ENCODE measurements around the gene PNMA3. TPM values are rescaled to one million over a fixed set of nuclear protein-coding genes. Genes with fewer than 3 reads are reported as not detected.

Gene PNMA3
- total and polyA plus RNA-seq, 2 donors (not counting 3 experiments of a cell fraction or from before 2014, with no cell fraction given), result not detected

- intact Hi-C loops (cut with micrococcal nuclease), result loop anchor here (10.0 kb wide), 1 partner anchor 404 kb away; no protein-coding TSS in a partner anchor
- ChIA-PET CTCF (interaction anchor here (2.9 kb wide), 1 partner anchor 89 kb away, joined by 14 read pairs; no protein-coding TSS in a partner anchor), POLR2A (no interaction called here)
- Histone ChIP-seq H4K20me1 (replicated peaks; ENCODE audit: control insufficient read depth, extremely low read depth, insufficient read depth, low read length) (no peaks in the 10 kb centered on the region), H3K36me3 (ENCODE audit: control insufficient read depth in 2 of 2, extremely low read depth in 1 of 2, insufficient read depth in 2 of 2, low read length in 2 of 2) (no peaks in the 10 kb centered on the region), H3K9me3 (replicated peaks; ENCODE audit: control insufficient read depth, insufficient read depth, low read length) (no peaks in the 10 kb centered on the region), H3K4me3 (replicated peaks in 1 of 3; ENCODE audit: insufficient read depth in 1 of 3, low read depth in 1 of 3, low read length in 3 of 3) (no peak overlapping the region), H3K79me2 (ENCODE audit: control insufficient read depth, insufficient read depth, low read length) (no peaks in the 10 kb centered on the region), H3K27me3 (ENCODE audit: control insufficient read depth in 2 of 2, insufficient read depth in 2 of 2, low read length in 2 of 2) (no peaks in the 10 kb centered on the region), H3K27ac (ENCODE audit: insufficient read depth, low read depth, low read length) (no peak overlapping the region), H3K9ac (replicated peaks; ENCODE audit: extremely low read depth, insufficient read depth, low read length) (no peak overlapping the region), H3K4me2 (ENCODE audit: insufficient read depth, low read length) (no peak overlapping the region), H3K4me1 (ENCODE audit: control insufficient read depth, extremely low read depth, insufficient read depth, low read length) (no peaks in the 10 kb centered on the region), H2AFZ (ENCODE audit: low read depth, low read length) (no peak overlapping the region), H3K9me1 (replicated peaks; ENCODE audit: control insufficient read depth, extremely low read depth, insufficient read depth, low read length) (no peaks in the 10 kb centered on the region)
- FAIRE-seq (no peak), DNase-seq (ENCODE audit: low read depth, low spot score) (no peak)
- no TSS peak for BruUV-seq (replicated peaks)
- TF ChIP-seq JUN (IDR thresholded peaks at IDR 0.05; ENCODE audit: borderline replicate concordance, insufficient read depth, insufficient read length, low read depth) (no peak), MAX (IDR thresholded peaks at IDR 0.05; ENCODE audit: insufficient read depth, insufficient read length) (no peak), EZH2 (IDR thresholded peaks at IDR 0.05; ENCODE audit: borderline replicate concordance, low read depth, low read length, severe bottlenecking) (no peak), FOS (IDR thresholded peaks at IDR 0.05; ENCODE audit: borderline replicate concordance, insufficient read depth, low read length) (no peak), MYC (IDR thresholded peaks at IDR 0.05; ENCODE audit: low read depth, low read length) (no peak), POLR2AphosphoS5 (IDR thresholded peaks at IDR 0.05; ENCODE audit: insufficient read depth, low read depth, low read length) (no peak), GATA2 (IDR thresholded peaks at IDR 0.05; ENCODE audit: insufficient read depth, insufficient read length, low read depth, low read length) (no peak), CTCF (IDR thresholded peaks at IDR 0.05; ENCODE audit: extremely low read depth in 1 of 2, insufficient read depth in 1 of 2, low read depth in 1 of 2, low read length in 2 of 2) (no peak)
- dilution Hi-C loops (cut with MboI; ENCODE audit: extremely low pct_ligation_motif_present, low sequenced_read_pairs), result no loop called here
Measured at GRCh38 chrX:153030801-153031200, 25.5 kb upstream of the PNMA3 start.

Measured in endothelial cell of umbilical vein (primary cell).